ENCODE data around the gene BMP7.

DNA sequence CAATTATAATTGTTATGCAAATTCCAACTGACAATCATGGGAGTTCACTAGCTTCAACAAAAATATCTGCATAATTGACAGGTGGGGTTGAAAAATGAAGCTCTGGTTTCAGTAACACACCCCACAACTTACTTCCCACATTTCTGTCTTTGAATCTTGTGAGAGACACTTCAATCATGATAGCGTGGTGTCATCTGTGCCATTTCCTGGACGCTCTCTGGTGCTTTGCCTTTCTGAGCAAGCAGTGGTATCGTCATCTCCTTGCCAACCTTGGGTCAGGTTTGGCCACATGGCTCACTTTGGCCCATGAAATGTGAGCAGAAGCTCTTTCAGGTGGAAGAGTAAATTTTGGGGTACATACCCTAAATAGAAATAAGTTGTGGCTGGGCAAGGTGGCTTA lies 10.2 kb downstream of the BMP7 start:
- TF ChIP-seq CTCF (IDR thresholded peaks at IDR 0.05) (no peak), POLR2A (IDR thresholded peaks at IDR 0.05) (no peak)

Measured in uterus (tissue), 2 donors.